ENCODE results near the gene NRG2.

The NRG2 gene

GRCh38 chr5:139947727-139948126 is 95.4 kb downstream of the NRG2 start:
- no peak for DNase-seq (ENCODE audit: low read depth)
- no peak overlapping the region for H3K4me3 ChIP-seq (ENCODE audit: low read depth, low read length)
- TF ChIP-seq CTCF (IDR thresholded peaks at IDR 0.05; ENCODE audit: insufficient read depth, low read depth, low read length, missing control alignments), result no peak

DNA sequence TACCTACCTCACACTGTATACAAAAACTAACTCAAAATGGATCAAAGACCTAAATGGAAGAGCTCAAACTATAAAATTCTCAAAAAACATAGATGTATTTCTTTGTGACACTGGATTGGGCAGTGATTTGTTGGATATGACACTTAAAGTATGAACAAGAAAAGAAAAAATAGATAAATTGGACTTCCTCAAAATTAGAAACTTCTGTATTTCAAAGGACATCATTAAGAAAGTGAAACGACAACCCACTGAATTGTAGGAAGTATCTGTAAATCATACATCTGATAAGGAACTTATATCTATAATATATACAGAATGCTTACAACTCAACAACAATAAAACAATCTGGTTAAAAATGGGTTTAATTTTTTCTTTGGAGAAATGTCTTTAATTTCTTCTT is 96.7 kb downstream of the NRG2 start:
- DNase-seq (ENCODE audit: low read depth), result no peak
- H3K4me3 ChIP-seq (ENCODE audit: low read depth, low read length), result no peak overlapping the region
- no peak for TF ChIP-seq CTCF (IDR thresholded peaks at IDR 0.05; ENCODE audit: insufficient read depth, low read depth, low read length, missing control alignments)

DNA sequence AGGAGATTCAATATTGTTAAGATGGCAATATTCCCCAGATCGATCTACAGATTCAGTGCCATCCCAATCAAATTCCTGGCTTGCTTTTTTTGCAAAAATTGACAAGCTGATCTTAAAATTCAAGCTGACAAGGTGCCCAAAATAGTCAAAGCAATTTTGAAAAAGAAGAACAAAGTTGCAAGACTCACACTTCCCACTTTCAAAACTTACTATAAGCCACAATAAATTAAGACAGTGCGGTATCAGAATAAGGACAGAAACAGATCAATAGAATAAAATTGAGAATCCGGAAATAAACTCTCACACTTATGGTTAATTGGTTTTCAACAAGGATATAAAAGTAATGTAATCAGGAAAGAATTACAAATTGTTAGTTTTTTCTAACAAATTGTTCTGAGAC is 97.1 kb downstream of the NRG2 start:
- H3K4me3 ChIP-seq (ENCODE audit: low read depth, low read length), result no peak overlapping the region
- no peak for TF ChIP-seq CTCF (IDR thresholded peaks at IDR 0.05; ENCODE audit: insufficient read depth, low read depth, low read length, missing control alignments)
- DNase-seq (ENCODE audit: low read depth), result no peak

GRCh38 chr5:139942243-139942642 is 100.9 kb downstream of the NRG2 start:
- DNase-seq (ENCODE audit: low read depth), result no peak
- no peak for TF ChIP-seq CTCF (IDR thresholded peaks at IDR 0.05; ENCODE audit: insufficient read depth, low read depth, low read length, missing control alignments)

DNA sequence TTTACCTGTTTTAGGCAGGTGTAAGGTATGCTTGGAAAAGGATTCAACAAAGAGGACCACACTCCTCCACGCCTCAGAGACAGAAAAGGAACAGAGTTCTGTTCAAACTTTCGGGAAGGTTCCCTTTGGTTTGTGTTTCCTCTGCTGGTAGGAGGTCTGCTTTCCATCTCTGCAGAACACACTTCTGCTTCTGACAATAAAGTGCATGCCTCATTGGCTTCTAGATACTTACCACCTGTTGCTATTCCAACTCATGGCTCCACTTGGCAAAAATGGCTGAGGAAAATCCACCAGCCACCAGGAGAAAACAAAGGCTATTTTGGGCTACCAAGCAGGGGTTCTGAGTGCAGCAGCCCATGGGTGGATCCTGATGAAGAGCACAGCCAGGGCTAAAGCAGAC is 112.7 kb downstream of the NRG2 start:
- TF ChIP-seq CTCF (IDR thresholded peaks at IDR 0.05; ENCODE audit: insufficient read depth, low read depth, low read length, missing control alignments), result no peak
- DNase-seq (ENCODE audit: low read depth), result no peak

More at GRCh38 chr5:139942243-139942642, 100.9 kb downstream of the NRG2 start:
- no peak overlapping the region for H3K4me3 ChIP-seq (ENCODE audit: low read depth, low read length)

DNA sequence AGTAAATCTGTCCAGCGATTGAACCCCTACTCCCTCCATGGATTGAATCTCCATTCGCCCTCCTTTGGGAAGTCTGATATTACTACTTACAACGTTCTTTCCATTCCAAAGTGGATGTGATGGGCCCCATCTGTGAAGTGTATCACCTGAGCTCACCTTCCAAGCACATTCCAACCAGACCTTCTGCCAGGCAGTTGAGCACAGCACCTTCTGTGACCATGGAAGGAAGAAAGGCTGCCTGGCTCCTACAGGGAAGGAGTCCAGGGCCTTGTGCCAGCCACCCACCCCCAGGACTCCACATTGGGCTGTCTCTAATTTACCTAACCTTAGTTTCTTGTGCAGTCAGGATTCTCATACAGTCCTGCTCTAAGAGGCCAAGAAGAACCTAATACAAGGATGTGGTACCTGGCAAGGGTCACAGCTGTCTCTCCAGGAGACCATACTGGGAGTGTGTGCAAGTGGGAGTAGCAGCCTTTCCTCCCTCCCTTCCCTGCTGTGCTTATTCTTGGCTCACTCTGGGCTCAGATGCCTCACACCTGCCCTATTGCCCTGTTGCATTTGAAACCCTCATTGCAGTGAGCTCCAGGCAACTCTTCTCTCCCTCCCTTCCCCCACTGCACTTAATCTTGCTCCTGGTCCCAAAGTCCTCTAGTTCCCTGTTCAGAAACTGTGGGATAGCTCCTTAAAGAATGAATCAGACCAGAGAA is 116.1 kb downstream of the NRG2 start:
- no peak overlapping the region for H3K4me3 ChIP-seq (ENCODE audit: low read depth, low read length)
- TF ChIP-seq CTCF (IDR thresholded peaks at IDR 0.05; ENCODE audit: insufficient read depth, low read depth, low read length, missing control alignments), result no peak
- no peak for DNase-seq (ENCODE audit: low read depth)

More for the DNA sequence above, 112.7 kb downstream of the NRG2 start:
- no peak overlapping the region for H3K4me3 ChIP-seq (ENCODE audit: low read depth, low read length)

Measured in GM12865 (cell line).